Measurements from ENCODE around the gene PDIA2.

Gene PDIA2

GRCh38 chr16:306911-307370 lies 24.0 kb downstream of the PDIA2 start:
- ATAC-seq, result no peak
- no peak for TF ChIP-seq ZNF565 (CRISPR knock-in tag; conservative IDR thresholded peaks at IDR 0.05; ENCODE audit: low read depth)
- no peak for TF ChIP-seq CSDC2 (CRISPR knock-in tag; IDR thresholded peaks at IDR 0.05)
- TF ChIP-seq ARNTL (CRISPR knock-in tag; IDR thresholded peaks at IDR 0.05; ENCODE audit: borderline replicate concordance, low read depth), result no peak
- TF ChIP-seq ZNF8 (CRISPR knock-in tag; IDR thresholded peaks at IDR 0.05), result no peak
- no peak for TF ChIP-seq ZNF70 (CRISPR knock-in tag; IDR thresholded peaks at IDR 0.05)
- TF ChIP-seq ZFP30 (CRISPR knock-in tag; IDR thresholded peaks at IDR 0.05), result no peak
- no peak for TF ChIP-seq TOX (CRISPR knock-in tag; IDR thresholded peaks at IDR 0.05; ENCODE audit: borderline replicate concordance)
- no peak for TF ChIP-seq ISL1 (CRISPR knock-in tag; IDR thresholded peaks at IDR 0.05)
- no peak for TF ChIP-seq BACH2 (CRISPR knock-in tag; IDR thresholded peaks at IDR 0.05; ENCODE audit: borderline replicate concordance)
- TF ChIP-seq PPARA (CRISPR knock-in tag; IDR thresholded peaks at IDR 0.05; ENCODE audit: borderline replicate concordance), result no peak
- TF ChIP-seq TCF4 (CRISPR knock-in tag; IDR thresholded peaks at IDR 0.05; ENCODE audit: borderline replicate concordance), result no peak
- no peak for TF ChIP-seq CSRNP3 (CRISPR knock-in tag; IDR thresholded peaks at IDR 0.05)
- no peak for TF ChIP-seq OSR1 (CRISPR knock-in tag; IDR thresholded peaks at IDR 0.05)
- TF ChIP-seq ZFP3 (CRISPR knock-in tag; IDR thresholded peaks at IDR 0.05), result no peak

GRCh38 chr16:307691-308312 lies 24.8 kb downstream of the PDIA2 start:
- ATAC-seq, result no peak
- TF ChIP-seq CREB5 (CRISPR knock-in tag; IDR thresholded peaks at IDR 0.05; ENCODE audit: low read depth) (no peak), POU6F1 (CRISPR knock-in tag; IDR thresholded peaks at IDR 0.05; ENCODE audit: borderline replicate concordance, low read depth) (no peak), PATZ1 (CRISPR knock-in tag; IDR thresholded peaks at IDR 0.05; ENCODE audit: borderline replicate concordance) (no peak), ZNF565 (CRISPR knock-in tag; conservative IDR thresholded peaks at IDR 0.05; ENCODE audit: low read depth) (no peak), CSRNP3 (CRISPR knock-in tag; IDR thresholded peaks at IDR 0.05) (no peak), ARNTL (CRISPR knock-in tag; IDR thresholded peaks at IDR 0.05; ENCODE audit: borderline replicate concordance, low read depth) (no peak), TOX (CRISPR knock-in tag; IDR thresholded peaks at IDR 0.05; ENCODE audit: borderline replicate concordance) (no peak), CSDC2 (CRISPR knock-in tag; IDR thresholded peaks at IDR 0.05) (no peak), ZC3H10 (CRISPR knock-in tag; IDR thresholded peaks at IDR 0.05) (no peak), ZNF70 (CRISPR knock-in tag; IDR thresholded peaks at IDR 0.05) (no peak), TCF4 (CRISPR knock-in tag; IDR thresholded peaks at IDR 0.05; ENCODE audit: borderline replicate concordance) (no peak), OSR1 (CRISPR knock-in tag; IDR thresholded peaks at IDR 0.05) (no peak), ESRRG (CRISPR knock-in tag; IDR thresholded peaks at IDR 0.05) (no peak), GLIS3 (CRISPR knock-in tag; IDR thresholded peaks at IDR 0.05) (no peak), TSHZ2 (CRISPR knock-in tag; IDR thresholded peaks at IDR 0.05) (no peak), BACH2 (CRISPR knock-in tag; IDR thresholded peaks at IDR 0.05; ENCODE audit: borderline replicate concordance) (no peak), ZFP3 (CRISPR knock-in tag; IDR thresholded peaks at IDR 0.05) (no peak), ISL1 (CRISPR knock-in tag; IDR thresholded peaks at IDR 0.05) (no peak)

All from SK-N-SH treated with all-trans-retinoic acid at 6 μM for 48 hours (cell line).